ENCODE measurements around the gene RCC1. TPM values are rescaled to one million over a fixed set of nuclear protein-coding genes. Genes with fewer than 3 reads are reported as not detected.

The RCC1 gene
- total RNA-seq, 1 experiment from 2014 or later: 96.5 TPM

GRCh38 chr1:28534671-28535070 is 28.8 kb downstream of the RCC1 start:
- ChIA-PET POLR2A (ENCODE audit: unreplicated experiment) (no interaction called here), CTCF (no interaction called here)
- no peak for TF ChIP-seq CTCF (conservative IDR thresholded peaks at IDR 0.05; ENCODE audit: low read depth, low read length)
- no peak for TF ChIP-seq EZH2phosphoT487 (IDR thresholded peaks at IDR 0.05; ENCODE audit: borderline replicate concordance, low read length)
- TF ChIP-seq EZH2 (IDR thresholded peaks at IDR 0.05; ENCODE audit: low read length, unreplicated experiment): no peak
- no peak overlapping the region for H2AFZ ChIP-seq (ENCODE audit: low read length)
- BruUV-seq (replicated peaks): no TSS peak
- DNase-seq: no peak
- peaks cover 7% of the 10 kb centered on the region; the same call in 1 of the 2 replicates for H3K79me2 ChIP-seq (ENCODE audit: low read length)
- H3K9me2 ChIP-seq (replicated peaks; ENCODE audit: low read length): no peaks in the 10 kb centered on the region
- H3F3A ChIP-seq (ENCODE audit: low read length, unreplicated experiment): peaks cover 9% of the 10 kb centered on the region
- no peak overlapping the region for H3K9ac ChIP-seq (ENCODE audit: low read length)
- H3K9me3 ChIP-seq (ENCODE audit: low read length): no peaks in the 10 kb centered on the region
- no peak overlapping the region for H3K4me2 ChIP-seq (ENCODE audit: low read length)
- H3K27ac ChIP-seq (ENCODE audit: low read length): no peak overlapping the region
- no peaks in the 10 kb centered on the region for H3K27me3 ChIP-seq (ENCODE audit: low read length)
- H3K36me3 ChIP-seq (ENCODE audit: low read depth, low read length): peaks cover 56% of the 10 kb centered on the region
- ATAC-seq: no peak
- intact Hi-C loops (cut with micrococcal nuclease): no loop called here
- H3K4me3 ChIP-seq (ENCODE audit: low read length): no peak overlapping the region
- H4K20me1 ChIP-seq (ENCODE audit: low read length): no peaks in the 10 kb centered on the region
- no peaks in the 10 kb centered on the region for H3K4me1 ChIP-seq (ENCODE audit: insufficient read depth, low read length)

- no peak overlapping the region for H3K27ac ChIP-seq (ENCODE audit: low read length)
- CTCF ChIA-PET: no interaction called here
These were observed 29.3 kb downstream of the RCC1 start for GRCh38 chr1:28535180-28535579.

More at GRCh38 chr1:28535180-28535579, 29.3 kb downstream of the RCC1 start:
- DNase-seq (no peak), ATAC-seq (no peak)
- H3K27me3 ChIP-seq (ENCODE audit: low read length): no peaks in the 10 kb centered on the region
- H4K20me1 ChIP-seq (ENCODE audit: low read length): no peaks in the 10 kb centered on the region
- H3K9ac ChIP-seq (ENCODE audit: low read length): no peak overlapping the region
- peaks cover 2% of the 10 kb centered on the region; the same call in 1 of the 2 replicates for H3K79me2 ChIP-seq (ENCODE audit: low read length)
- TF ChIP-seq CTCF (conservative IDR thresholded peaks at IDR 0.05; ENCODE audit: low read depth, low read length): no peak
- no peak for TF ChIP-seq EZH2 (IDR thresholded peaks at IDR 0.05; ENCODE audit: low read length, unreplicated experiment)
- no peak for TF ChIP-seq EZH2phosphoT487 (IDR thresholded peaks at IDR 0.05; ENCODE audit: borderline replicate concordance, low read length)
- no TSS peak for BruUV-seq (replicated peaks)
- H2AFZ ChIP-seq (ENCODE audit: low read length): no peak overlapping the region
- no peak overlapping the region for H3K4me2 ChIP-seq (ENCODE audit: low read length)
- H3K4me1 ChIP-seq (ENCODE audit: insufficient read depth, low read length): no peaks in the 10 kb centered on the region
- peaks cover 9% of the 10 kb centered on the region for H3F3A ChIP-seq (ENCODE audit: low read length, unreplicated experiment)
- H3K9me2 ChIP-seq (replicated peaks; ENCODE audit: low read length): no peaks in the 10 kb centered on the region
- H3K4me3 ChIP-seq (ENCODE audit: low read length): no peak overlapping the region
- intact Hi-C loops (cut with micrococcal nuclease): no loop called here
- POLR2A ChIA-PET (ENCODE audit: unreplicated experiment): no interaction called here
- H3K9me3 ChIP-seq (ENCODE audit: low read length): no peaks in the 10 kb centered on the region
- peaks cover 51% of the 10 kb centered on the region for H3K36me3 ChIP-seq (ENCODE audit: low read depth, low read length)
